ENCODE data around the gene FANCG.

FANCG gene

DNA sequence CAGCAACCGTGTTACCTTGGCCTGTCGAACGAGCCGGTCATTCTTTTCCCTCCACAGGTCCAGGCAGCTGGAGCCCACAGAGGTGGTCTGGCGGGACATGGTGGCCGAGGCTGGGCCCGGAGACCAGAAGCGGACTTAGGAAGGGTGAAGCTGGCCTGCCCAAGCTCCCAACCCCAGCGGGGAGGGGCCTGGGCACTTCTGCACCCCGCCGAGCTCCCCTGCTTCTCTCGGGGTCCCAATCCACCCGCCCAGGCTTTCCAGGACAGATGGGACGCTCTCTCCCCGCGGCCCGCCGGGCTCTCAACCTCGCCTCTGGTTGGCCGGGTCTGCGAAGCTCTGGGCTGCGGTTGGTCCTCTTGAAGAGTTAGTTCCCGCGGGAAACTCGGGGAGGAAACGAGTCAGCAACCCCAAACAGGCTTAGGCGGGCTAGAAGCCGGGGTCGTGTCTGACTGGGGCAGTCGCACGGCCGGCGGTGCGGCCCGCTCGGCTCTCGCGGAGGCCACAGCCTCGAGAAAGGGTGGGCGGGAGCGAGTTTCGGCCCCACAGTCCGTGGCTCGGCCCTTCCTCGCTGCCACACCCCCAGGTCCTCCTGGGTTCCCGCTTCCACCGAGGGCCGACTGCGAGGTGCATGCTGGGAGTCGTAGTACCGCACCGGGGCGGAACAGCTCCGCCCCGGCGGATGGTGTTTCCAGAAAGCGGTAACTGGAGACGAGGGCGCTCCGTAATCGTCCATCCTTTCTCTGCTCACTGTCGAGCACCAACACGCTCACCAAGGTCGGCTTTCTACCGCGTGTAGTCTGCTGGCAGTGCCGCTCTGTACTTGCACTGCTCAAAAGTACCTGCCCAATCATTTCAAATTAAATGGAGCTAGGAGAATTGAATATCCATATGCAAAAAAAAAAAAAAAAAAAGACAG, at the start of gene FANCG:
Gene FANCG, minus strand, starts transcription at position 517 of the 916 bp plus-strand sequence. Its CDS starts 418 bp downstream, at position 99.
- DNase-seq (ENCODE audit: low read depth, low spot score): peak; percentile 66

DNA sequence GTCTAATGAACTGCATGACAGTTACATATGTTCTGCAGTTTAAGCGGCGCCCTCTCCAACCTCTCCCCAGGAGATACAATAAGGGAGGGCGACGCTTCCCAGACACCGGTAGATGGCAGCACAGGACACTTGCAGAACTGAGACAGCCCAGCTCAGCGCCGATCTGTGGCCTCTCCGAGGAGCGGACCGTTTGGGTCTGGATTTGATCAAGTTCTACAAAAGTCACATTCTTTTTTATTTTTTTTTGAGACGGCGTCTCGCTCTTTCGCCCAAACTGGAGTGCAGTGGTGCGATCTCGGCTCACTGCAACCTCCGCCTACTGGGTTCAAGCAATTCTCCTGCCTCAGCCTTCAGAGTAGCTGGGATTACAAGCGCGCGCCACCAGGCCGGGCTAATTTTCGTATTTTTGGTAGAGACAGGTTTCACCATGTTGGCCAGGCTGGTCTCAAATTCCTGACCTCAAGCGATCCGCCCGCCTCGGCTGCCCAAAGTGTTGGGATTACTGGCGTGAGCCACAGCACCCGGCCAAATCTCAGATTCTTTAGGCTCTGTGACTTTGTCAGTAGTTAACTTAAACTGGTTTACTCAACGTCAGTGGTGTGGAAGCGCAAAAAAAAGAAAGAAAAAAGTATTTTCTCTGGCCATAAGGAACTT, 37.3 kb upstream of the FANCG start:
- DNase-seq (ENCODE audit: low read depth, low spot score): peak; percentile 81

DNA sequence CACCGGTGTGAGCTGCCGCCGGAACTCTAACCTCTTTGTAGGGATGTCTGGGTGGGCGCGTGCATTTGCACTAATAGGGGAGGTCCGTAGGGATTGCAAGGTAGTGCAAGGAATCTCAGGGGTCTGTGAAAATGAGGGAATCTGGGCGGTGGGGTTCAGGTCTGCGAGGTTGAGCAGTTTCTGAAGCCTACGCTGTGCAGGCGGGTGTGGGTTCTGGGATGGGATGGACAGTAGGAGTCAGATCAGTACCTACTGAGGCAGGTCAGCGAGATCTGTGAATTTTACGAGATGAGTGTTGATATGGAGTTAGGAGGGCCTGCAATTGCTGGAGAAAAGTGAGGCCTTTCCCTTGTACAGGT, 36.8 kb upstream of the FANCG start:
- DNase-seq (ENCODE audit: low read depth, low spot score): no peak

DNA sequence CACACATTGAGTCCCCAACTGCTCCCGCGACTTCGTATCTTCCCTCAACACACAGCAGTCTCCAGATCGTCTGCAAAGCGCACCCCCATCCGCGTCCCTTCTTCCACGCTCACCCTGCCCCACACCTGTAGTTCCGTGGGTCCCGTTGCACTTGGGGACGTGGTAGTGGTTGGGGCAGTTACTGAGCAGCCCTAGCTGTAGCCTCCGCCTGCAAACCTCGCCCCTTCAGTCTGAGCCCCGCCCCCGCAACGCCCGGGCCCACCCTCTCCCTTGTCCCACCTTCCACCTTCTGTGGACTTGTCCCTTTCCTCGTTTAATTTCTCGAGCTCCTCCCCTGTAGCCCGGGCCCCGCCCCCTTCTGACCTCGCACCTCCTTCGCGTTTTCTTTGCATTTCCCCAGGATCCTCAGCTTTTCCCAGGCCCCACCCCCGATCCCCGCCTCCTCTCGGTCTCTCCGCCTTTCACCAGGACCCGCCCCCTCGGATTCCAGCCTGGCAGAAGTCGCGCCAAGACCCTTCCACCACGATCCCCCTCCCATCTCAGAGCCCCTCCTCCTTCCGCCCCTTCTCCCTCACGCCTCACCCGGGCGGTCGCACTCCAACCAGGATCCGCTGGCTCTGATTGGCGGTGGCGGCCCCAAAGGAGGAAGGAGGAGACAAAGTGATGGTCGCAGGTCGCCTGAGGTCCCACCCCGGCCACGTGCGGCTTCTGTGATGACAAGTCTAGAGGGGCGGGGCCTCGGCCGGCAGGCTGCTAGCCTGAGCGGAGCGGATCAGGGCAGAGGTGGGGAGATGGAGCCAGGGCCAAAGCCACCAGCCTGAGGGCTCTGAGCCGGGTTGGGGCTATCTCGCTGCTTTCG, 36.2 kb upstream of the FANCG start, which contains the start of gene ATOSB:
Gene ATOSB, minus strand, starts transcription at position 183 of the 859 bp plus-strand sequence. CDS start 7,588 bp downstream, outside the sequence.
- DNase-seq (ENCODE audit: low read depth, low spot score): peak; percentile 86

DNA sequence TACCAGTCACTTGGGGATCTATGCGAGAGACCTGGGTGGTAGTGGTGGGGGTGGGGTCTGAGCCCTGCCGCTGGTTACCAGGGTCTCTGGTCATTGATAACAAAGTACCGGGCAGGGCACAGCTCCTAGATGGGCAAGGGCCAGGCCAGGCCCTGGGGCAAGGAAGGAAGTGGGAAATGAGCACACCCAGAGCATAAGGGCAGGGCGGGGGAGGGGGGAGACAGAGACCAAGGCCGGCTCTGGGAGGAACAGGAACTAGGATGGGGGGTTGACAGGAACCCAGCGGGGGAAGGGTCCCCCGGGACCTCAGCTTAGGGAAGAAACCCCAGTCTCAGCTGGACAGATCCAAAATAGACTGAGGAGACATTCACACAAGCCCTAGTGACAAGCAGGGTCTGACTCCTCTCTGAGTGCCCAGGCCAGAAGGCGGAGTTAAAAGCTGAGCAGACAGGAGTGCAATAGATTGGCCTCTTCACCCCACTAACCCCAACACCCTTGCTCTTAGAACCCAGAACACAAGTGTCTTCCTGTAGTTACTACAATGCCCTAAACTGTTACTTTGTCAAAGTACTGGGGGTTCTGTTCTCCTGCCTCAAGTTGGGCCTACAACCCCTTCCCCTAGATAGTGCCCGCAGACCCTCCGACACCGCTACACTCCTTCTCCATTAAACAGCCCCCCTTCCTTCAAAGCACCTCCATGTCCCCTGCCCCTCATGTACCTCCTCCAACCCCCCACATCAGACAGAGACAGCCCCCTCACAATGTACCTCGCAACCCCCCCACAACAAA, 35.3 kb upstream of the FANCG start:
- no peak for DNase-seq (ENCODE audit: low read depth, low spot score)

DNA sequence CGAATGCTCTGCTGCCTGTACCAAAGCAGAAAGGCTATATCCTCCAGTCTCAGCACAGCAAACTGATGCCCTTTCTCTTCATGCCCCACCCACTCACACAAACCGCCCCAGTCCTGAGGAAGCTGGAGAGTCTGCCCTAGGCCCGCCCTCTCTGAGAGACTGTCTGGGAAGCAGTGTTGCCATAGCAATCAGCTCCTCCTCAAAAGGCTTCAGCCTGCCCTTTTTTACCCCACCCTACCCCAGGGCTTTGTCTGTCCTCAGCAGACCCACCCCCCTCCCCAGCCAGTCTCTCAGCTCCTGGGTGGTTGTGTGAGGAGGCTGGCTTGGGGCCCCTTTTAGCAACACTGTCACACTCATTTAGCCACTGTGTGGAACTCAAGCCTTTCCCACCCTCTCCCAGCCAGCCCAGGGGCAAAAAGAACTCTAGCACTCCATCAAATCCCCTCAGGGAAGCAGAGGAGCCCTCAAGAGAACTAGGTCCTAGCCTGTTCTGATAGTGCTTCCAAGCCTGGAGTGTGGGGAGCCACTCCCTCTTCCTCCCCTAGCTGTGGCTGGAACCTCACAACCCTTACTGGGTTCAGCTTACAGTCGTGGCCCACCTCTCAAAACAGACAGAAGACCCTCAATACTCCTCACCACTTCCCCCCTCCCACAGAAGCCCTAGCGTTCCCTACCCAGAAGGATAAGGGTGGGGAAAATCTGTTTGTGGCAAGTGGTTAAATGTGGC, 34.5 kb upstream of the FANCG start:
- DNase-seq (ENCODE audit: low read depth, low spot score): peak; percentile 34

DNA sequence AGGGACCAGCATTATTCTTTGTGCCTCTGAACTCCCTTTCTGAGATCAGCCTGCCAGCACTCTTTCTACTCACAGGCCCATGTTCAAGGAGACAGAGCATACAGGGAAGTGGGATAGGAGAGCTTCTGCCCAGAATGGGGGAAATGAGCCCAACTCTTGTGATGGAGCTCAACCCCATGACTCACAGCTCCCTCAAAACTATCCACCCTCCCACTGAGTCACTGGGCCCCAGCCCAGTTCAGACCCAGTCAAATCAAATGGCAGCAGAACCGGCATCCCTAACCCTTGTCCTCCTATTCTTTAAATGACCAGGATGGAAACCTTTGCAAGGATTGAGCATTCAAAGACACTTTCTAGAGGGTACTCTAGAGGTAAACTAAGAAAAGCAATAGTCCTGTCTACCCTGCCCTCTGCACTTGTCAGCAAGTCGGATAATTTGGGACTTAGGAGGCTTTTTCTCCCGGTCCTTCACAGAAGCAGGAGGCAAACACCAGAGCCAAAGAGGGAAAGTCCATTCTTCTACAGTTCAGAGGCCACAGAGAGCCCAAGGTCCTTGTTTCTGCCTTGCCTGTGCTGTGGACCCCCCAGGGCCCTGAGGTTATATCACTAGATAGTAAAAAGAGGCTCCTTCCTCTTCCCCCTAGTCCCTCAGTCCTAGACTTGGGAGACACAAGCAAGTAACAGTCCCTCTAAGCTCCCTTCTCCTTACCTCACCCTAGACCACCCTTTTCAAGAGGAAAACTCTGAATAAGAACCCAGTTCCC, 32.7 kb upstream of the FANCG start:
- no peak for DNase-seq (ENCODE audit: low read depth, low spot score)

DNA sequence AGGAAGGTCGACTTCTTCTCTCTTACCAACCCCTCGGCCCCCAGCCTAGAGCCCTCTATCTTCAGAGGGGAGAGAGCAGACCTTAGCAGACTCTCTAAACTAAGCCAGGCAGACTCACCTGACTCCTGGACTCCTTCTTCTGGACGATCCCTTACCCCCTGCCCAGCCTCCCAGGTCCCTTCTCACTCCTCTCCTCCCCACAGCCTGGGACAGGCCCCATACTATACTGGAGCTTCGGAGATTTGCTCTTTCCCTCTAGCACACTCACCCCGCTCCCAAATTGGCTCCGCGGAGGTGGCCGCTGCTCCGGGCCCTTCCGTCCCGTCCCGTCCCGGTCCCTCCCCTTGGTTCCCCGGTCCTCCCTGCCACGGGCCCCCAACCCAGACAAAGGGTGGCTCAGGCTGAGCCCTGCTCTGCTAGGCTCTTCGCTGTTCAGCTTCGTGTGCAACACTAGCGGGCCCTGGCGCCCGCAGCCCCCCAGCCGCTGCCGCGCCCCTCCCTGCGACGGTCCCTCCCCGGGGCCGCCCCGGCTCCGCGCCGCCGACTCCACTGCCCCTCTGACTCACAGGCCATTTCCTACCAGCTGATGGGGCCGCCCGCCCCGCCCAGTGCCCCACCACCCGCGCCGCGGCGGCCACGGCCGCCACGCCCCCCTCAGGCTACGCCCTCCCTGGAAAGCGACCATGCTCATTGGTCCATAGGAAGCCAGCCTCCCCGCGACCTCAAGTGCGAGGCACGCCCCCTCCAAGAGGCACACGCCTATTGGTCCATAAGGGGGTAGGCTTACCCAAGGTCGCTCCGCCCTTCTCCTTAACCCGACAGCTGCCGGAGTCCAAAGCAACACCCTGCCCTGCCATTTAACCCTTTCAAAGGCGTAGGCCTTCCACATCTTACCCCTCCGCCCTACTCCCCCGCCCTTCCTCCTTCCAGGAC, 31.5 kb upstream of the FANCG start:
- DNase-seq (ENCODE audit: low read depth, low spot score): peak; percentile 92

DNA sequence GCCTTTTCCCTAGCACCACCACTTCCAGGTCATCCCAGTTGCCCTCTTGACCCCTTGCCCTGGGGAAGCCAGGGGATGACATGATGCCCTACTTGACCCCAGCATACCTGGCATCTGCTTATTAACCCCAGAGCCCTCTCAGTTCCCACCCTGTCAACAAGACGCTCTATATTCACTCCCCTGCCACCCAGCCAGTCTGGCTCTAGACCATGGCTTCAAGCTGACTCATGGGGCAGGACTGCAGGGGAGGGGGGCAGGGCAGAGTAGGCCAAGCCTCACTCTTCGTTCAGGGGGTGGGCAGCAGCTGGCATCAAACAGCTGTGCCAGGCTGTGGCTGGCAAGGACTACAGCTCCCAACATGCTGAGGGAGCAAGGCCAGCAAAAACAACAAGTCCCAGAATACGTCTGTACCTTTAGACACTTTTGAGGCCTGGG, 30.6 kb upstream of the FANCG start:
- no peak for DNase-seq (ENCODE audit: low read depth, low spot score)

DNA sequence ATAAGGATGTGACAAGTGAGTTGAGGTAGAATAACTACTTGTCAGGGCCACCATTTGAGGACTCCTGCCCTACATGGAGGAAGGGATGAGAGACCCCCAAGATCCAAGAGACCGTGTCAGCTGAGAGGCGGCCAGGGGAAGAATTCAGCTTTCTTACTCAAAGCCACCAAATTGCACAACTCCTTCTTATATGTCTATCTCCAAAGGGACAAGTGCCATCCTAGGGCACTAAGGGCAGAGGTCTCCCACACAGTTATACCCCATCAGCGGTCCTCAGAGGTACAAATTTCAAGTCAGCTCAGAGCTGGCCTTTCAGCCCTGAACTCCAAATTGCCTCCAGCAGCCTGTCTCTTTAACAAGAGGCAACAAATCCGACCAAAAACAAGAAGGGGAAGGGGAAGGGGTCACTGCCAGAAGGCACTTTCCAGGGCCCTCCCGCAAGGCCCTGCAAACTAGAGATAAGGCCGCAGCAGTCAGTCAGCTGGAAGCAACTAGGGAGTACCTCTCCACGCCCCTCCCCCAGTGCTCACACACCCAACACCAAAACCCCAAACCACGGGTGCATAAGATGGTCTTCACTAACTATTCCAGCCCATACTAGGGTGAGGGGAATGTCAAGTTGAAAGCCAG, 29.3 kb upstream of the FANCG start:
- DNase-seq (ENCODE audit: low read depth, low spot score): no peak

DNA sequence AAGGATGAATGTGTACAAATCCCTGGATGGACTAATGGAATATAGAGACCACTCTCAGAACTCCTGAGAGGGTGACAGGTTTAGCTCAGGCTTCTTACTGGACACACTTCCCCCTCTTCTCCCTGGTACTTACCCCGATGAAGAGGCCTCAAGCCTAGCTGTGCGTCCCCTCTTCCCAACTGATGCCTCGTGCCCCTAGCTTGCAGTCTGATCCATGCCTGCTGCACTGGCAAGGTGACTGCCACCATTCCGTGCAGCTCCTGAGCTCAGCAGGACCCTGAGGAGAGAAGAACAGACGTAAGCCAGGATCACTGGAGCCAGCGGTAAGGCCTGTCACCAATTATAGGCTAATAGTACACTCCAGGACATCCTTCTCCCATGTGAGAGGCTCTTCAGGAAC, 28.7 kb upstream of the FANCG start:
- no peak for DNase-seq (ENCODE audit: low read depth, low spot score)

DNA sequence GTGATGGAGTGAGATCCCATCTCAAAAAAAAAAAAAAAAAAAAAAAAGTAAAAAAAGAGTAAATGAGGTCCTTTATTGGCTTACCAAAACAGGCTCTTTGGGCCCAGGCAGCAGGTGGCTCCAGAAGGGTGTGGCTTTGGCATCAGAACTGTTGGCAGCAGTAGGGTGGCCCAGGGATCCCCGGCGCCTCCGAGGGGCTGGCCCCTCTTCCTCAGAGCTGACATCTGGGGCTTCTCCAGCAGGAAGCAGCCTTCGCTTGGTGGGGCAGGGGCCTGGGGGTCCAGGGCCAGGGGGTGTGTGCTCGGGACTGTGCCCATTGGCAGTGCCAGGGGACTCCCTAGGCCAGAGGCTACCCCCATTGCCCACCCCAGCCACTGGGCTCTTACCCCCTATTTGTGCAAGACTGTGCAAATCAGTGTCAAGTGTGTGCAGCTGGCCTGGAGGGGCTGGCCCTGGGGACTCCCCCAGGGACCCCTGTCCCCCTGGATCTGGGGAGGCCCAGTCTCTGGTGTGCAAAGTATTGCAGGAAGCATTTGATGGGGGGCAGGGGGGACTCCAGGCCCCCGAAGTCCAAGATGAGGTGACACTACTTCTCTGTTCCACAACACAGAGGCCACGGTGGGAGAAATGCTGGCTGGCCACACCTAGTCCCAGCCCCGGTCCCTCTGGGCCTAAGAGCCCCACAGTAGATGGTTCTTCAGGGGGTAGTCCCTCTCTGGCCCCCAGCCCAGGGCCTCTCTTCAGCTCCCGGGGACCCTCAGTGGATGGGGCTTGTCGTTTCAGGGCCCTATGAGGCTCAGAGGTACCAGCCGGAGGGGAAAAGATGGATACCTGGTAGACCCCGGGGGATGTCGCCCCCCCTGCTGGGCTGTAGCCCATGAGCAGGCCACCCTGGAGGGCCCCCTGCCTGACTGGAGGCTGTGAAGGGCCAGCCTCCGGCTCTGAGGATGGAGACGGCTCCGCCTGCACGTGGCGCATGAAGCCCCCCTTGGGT, 27.9 kb upstream of the FANCG start:
- no peak for DNase-seq (ENCODE audit: low read depth, low spot score)

DNA sequence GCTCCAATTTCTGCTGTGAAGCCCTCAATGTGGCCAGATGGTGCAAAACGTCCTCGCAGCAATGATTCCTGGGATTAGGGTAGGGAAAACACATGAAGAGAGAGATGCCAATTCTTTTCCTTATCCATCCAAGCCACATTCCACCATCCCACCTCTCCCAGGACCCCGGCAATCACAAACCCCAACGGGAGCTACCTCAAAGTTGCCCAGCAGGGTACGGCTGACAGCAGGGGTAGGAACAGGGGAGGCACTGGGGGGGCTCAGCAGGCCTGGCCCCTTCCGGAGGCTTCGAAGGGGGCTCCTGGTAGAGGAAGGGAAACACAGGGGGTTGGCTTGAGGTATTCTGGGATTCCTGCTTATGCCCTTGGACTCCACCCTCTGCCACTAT, 26.6 kb upstream of the FANCG start:
- DNase-seq (ENCODE audit: low read depth, low spot score): no peak

DNA sequence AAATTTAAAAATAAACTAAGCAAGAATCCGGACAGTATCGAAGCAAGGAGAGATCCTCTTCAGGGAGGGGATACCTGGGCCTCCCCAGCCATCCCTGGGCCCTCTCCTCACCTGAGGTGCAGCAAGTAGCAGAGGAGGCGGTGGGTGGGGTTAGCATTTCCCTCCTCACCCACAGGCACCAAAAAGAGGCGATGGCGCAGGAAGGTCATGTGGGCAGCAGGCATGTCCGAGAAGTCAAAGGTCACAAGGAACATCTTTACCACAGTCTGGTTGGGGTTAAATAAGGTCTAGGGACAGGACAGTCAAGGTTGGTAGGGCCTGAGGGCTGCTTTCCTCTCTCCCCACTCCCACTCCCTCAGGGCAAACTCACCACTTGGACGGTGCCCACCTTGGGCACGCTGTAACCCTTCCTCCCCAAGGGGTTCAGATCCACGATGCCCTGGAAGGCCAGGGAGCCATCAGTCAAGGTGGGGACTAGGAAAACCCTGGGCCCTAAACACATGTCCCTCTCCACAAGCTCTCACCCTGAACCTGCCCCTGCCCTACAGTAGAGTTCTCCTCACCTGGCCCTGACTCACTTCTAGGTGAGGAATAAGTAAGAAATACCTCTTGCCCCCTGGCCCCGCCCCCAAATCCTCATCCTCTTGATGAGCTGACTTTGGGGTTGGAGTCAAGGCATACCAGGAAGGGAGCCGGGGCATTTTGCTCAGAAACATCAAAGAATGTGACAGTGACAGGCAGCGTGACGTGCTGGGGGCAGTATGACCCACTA, 26.0 kb upstream of the FANCG start:
- no peak for DNase-seq (ENCODE audit: low read depth, low spot score)

DNA sequence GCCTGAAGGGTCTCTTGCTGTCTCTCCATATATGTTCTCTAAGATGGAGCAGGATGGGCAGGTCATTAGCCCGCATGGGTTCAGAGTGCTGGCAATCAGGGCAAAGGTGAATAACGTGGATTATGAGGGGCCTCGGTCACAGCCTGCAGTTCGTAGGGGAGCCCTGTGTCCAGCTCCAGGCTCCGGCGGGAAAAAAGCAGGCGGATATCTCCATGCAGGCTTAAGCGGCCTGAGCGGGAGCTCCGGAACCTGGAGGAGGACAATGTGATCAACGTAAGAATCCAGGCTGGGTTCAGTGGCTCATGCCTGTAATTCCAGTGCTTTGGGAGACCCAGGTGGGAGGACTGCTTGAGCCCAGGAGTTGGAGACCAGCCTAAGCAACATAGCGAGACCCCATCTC, 25.4 kb upstream of the FANCG start:
- DNase-seq (ENCODE audit: low read depth, low spot score): no peak

DNA sequence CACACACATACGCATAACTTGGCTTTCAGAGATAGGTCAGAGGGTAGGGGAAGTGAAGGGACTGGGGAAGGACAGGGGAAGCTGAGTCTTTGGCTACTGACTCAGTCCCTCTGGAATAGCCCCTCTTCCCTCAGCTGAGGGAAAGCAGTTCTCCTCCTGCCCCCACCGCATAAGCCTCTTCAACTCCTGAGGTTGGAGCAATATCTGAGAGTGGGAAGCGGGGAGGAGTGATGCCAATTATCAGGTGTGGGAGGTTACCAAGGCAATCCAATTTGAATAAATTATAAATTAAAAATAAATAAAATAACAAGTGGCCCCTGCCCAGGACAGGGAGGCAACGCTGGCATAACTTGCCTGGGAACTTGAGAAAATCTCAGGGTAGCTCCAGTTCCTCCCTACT, 24.8 kb upstream of the FANCG start:
- no peak for DNase-seq (ENCODE audit: low read depth, low spot score)
